C4-2B (cell line): ENCODE results near the gene JMJD8.

Experiments used
- H3K27ac ChIP-seq: fragments of 450-650 bp; 2 replicates; pipeline ENCODE4 v1.5.1; 2017
- ZFX ChIP-seq: fragments of 450-650 bp; IDR thresholded peaks from 2 replicates; pipeline ENCODE4 v1.6.1; 2017
- TF ChIP-seq, protein P1 (sequence below): fragments of 450-650 bp; conservative IDR thresholded peaks from 2 replicates; pipeline ENCODE4 v1.5.1; 2017; ENCODE audit warnings: mild to moderate bottlenecking

Gene JMJD8

DNA sequence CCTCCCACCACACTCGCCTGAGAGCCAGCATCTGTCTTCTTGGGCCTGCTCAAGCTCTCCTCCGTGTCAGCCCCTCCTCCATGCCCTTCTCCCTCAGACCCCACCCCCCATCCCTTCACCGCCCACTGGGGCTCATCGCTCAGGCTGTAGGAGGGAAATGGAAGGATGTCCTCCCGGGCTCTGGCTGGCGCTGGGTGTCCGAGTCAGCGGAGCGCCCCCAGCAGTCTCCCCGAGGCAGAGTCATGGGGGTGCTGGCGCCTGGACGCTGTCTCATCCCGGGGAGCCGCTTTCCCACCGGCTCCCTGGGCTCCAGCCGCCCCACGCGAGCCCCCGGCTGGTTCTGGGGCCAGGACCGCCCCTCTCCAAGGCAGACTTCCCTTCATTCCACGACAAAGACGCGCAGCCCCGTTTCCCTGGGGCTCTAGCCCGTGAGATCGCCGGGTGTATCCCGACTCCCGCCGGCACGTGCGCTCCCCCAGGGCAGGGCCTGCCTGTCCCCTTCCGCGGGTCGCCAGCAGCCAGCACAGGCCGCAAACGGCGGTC is 36.4 kb upstream of the JMJD8 start:
- no peak for TF ChIP-seq ZFX
- TF ChIP-seq, protein P1, sequence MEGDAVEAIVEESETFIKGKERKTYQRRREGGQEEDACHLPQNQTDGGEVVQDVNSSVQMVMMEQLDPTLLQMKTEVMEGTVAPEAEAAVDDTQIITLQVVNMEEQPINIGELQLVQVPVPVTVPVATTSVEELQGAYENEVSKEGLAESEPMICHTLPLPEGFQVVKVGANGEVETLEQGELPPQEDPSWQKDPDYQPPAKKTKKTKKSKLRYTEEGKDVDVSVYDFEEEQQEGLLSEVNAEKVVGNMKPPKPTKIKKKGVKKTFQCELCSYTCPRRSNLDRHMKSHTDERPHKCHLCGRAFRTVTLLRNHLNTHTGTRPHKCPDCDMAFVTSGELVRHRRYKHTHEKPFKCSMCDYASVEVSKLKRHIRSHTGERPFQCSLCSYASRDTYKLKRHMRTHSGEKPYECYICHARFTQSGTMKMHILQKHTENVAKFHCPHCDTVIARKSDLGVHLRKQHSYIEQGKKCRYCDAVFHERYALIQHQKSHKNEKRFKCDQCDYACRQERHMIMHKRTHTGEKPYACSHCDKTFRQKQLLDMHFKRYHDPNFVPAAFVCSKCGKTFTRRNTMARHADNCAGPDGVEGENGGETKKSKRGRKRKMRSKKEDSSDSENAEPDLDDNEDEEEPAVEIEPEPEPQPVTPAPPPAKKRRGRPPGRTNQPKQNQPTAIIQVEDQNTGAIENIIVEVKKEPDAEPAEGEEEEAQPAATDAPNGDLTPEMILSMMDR = no peak
- H3K27ac ChIP-seq = peak overlapping the region; percentile 100

DNA sequence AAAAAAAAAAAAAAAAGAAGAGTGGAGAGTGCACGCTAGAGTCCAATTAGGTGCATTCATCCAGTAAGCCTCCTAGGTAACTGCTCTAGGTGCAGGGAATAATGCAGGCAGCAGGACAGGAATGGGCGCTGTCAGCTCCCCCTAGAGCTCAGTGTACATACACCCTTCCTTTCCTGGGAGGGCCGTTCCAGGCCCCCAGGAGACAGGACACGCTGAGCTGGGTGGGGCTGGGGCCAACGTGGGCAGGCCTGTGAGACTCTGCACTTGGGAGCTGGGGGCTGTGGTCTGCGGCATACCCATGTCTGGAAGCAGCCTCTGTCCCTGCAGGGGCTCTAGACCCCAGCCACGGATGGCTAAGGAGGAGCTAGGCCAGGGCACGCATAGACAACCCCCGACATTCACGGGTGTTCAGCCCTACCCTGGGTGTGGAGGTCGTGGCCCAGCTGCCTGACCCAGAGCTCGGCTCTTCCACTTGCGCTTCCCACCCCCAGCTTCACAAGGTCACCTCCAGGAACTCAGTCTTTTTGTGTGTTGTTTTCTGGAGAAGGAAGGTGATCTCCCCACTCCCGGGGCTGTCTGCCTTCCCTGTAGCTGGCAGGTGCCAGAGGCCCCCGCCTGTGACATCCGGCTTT is 35.8 kb upstream of the JMJD8 start:
- no peak for TF ChIP-seq ZFX
- TF ChIP-seq, protein P1 = peak; percentile 32
- peak overlapping the region; percentile 100 for H3K27ac ChIP-seq

DNA sequence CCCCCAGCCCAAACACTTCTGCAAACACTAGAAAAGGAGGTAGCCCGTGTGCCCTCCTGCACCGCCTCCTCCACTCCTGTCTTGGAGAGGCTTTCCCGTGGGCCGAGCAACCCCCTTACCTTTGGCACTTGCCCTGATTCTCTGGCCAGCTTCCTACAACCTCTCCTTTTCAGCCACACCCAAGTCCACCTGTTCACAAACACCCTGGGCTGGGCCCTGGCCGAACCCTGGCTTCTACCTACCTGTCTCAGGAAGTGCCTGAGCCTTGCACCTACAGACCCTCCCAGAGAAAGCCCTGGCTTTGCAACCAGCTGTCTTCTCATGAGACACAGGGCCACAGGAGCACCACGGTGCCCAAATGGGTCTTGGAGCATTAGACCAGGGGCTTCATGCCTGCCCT is 34.8 kb upstream of the JMJD8 start:
- TF ChIP-seq, protein P1 = no peak
- no peak for TF ChIP-seq ZFX
- H3K27ac ChIP-seq = peak overlapping the region; percentile 100; the same call in 1 of the 2 replicates

DNA sequence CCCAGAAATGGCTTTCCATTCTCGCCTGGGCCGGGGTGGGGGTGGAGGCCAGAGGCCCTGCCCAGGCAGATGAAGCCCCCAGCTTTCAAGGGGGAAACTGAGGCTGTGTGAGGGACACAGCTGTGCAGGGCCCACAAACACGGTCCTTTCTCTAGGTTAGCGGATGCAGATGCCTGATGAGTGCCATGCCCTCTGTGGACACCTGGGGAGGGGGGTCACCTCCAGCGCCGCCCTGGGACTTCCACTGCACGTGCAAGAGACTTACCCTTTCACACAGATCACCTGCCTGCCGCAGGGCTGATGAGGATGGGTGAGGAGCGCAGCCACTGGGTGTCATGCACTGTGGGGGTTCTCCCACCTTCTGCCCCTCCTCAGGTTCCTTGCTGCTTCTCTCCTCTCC is 34.3 kb upstream of the JMJD8 start:
- no peak overlapping the region; the same call in 1 of the 2 replicates for H3K27ac ChIP-seq
- TF ChIP-seq ZFX = no peak
- TF ChIP-seq, protein P1 = no peak

DNA sequence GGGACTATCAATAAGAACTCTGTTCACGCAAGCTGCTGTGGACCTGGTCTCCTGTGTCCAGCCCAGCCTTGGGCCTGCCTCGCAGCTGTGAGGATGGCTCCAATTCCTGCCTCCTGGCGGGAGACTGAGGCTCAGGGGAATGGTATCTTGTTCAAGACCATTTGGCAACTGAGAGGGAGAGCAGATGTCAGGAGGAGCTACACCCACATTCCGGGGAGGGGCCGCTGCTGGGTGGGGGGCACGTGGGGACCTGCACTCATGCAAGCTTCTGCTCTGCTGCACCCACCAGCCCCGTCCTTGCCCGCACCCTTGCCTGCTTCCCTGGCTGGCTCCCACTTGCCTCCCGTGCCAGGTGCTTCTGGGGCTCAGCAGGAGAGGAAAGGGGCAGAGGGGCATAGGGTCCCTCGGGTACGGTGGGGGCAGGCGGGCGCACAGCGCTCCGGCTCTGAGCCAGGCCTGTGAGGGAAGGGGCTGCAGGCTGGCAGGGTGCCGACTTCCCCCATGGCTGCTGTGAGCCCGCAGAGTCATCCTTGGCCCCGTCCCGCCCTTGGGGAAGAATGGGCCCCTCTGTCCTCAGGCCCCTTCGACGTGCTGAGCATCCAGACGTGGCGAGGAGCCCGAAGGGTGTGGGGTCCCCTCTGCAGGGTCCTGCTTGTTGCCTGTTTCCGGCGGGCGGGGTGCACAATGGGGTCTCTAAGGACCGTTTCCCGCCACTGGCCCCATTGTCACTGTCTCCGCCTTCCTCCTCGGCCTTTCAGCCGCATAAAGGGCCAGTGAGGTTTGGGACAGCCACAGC is 33.5 kb upstream of the JMJD8 start:
- TF ChIP-seq, protein P1 = no peak
- no peak for TF ChIP-seq ZFX
- no peak overlapping the region for H3K27ac ChIP-seq

DNA sequence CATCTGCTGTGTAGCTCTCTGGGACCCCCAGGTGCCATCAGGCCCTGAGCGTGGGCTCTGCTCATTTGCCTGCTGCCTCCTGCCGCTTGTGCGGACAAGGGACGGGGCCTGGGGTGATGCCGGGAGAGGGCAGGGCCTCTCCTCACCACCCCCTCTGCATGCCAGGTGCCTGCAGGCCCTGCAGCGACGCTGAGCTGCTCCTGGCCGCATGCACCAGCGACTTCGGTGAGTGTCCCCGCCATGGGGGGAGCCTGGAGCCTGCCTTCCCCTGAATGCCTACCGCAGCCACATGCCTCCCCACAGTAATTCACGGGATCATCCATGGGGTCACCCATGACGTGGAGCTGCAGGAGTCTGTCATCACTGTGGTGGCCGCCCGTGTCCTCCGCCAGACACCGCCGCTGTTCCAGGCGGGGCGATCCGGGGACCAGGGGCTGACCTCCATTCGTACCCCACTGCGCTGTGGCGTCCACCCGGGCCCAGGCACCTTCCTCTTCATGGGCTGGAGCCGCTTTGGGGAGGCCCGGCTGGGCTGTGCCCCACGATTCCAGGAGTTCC is 32.7 kb upstream of the JMJD8 start:
- peak overlapping the region; percentile 82 for H3K27ac ChIP-seq
- no peak for TF ChIP-seq ZFX
- TF ChIP-seq, protein P1 = no peak

DNA sequence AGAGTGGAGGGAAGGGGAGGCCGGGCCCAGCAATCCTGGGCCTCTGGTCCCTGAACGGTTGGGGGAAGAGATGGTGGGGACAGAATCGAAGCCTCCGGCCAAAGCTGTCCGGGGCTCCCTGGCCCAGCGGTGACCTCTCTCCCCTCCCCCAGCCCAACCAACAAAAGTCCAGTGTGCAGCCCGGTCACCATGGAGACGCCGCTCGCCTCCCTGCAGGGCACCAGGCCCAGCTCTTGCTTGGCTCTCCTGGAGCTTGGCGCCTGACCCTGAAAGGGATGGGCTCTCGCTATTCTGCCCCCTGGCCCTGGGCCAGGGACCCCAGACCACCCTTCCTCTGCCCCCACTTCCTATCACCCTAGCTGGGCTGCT is 32.0 kb upstream of the JMJD8 start:
- TF ChIP-seq, protein P1 = no peak
- TF ChIP-seq ZFX = no peak
- H3K27ac ChIP-seq = peak overlapping the region; percentile 82
